ENCODE measurements around the gene EGLN2.
"Not testable (repeated sequence)": the region's sequence is repeated elsewhere in the genome, so short reads cannot be mapped to it uniquely, and the experiment has no call there.

Gene EGLN2

GRCh38 chr19:40842012-40842411, 43.0 kb downstream of the EGLN2 start:
- DNase-seq (ENCODE audit: low read depth in 1 of 2, low spot score in 1 of 2), result not testable (repeated sequence)

- not testable (repeated sequence) for DNase-seq (ENCODE audit: low read depth in 1 of 2, low spot score in 1 of 2)
Observed at GRCh38 chr19:40842997-40843652, 44.1 kb downstream of the EGLN2 start.

DNA sequence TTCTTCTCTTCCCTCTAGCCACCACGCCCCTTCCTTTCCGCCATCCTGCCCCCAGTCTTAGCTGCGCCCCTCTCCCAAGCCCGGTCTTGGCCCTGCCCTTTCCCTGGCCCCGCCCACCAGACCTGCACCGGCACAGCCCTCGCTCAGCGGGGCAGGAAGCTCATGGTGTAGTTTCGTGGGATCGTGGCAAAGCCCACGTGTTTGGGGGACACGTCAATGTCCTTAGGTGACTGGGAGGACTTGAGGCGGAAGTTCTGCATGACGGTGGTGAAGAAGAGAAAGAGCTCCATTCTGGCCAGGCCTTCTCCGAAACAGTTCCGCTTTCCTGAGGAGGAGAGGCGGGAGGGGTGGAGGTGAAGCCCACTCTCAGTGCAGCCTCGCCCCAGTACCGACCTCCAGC, 44.7 kb downstream of the EGLN2 start:
- peak; percentile 14 to 38 for DNase-seq (ENCODE audit: low read depth in 1 of 2, low spot score in 1 of 2)

DNA sequence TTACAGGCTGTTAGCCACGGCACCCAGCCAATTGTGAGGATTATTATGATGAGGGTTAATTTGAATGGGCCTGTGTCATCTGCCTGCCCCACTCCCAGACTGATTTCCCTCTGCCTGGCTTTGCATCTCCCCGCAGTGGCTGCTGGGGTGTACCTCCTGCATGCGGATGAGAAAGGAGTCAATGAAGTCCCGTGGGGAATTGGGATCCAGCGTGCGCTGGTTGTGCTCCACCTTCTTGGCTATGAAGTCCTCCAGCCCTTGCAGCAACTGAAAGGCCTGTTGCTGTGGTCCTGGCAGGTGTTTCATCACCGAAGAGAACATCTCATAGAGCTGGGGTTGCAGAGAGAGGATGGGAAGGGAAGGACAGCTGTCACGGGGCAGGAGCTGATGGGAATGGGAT, 47.7 kb downstream of the EGLN2 start:
- not testable (repeated sequence) for DNase-seq (ENCODE audit: low read depth in 1 of 2, low spot score in 1 of 2)

GRCh38 chr19:40850277-40850676, 51.3 kb downstream of the EGLN2 start, which contains the start of gene CYP2A6:
CYP2A6 (minus strand) TSS chr19:40850447; CDS start chr19:40850426, 21 bp downstream.
- not testable (repeated sequence) for DNase-seq (ENCODE audit: low read depth in 1 of 2, low spot score in 1 of 2)

GRCh38 chr19:40852467-40853152, 53.6 kb downstream of the EGLN2 start:
- DNase-seq (ENCODE audit: low read depth in 1 of 2, low spot score in 1 of 2), result not testable (repeated sequence)

Measured in activated CD4-positive, alpha-beta T cell treated with anti-CD3 and anti-CD28 coated beads, Interleukin-2, amount 50 U/mL, for 24 hours (primary cell).